Activated CD4-positive, CD25-positive, alpha-beta regulatory T cell (primary cell): ENCODE measurements around the gene MYH14.
"Not testable (repeated sequence)": the region's sequence is repeated elsewhere in the genome, so short reads cannot be mapped to it uniquely, and the experiment has no call there.

ENCODE experiments used
- DNase-seq, 4 experiments: peaks; one replicate each; lab custom pipeline; 2025; lab: John Stamatoyannopoulos, UW

Gene MYH14

DNA sequence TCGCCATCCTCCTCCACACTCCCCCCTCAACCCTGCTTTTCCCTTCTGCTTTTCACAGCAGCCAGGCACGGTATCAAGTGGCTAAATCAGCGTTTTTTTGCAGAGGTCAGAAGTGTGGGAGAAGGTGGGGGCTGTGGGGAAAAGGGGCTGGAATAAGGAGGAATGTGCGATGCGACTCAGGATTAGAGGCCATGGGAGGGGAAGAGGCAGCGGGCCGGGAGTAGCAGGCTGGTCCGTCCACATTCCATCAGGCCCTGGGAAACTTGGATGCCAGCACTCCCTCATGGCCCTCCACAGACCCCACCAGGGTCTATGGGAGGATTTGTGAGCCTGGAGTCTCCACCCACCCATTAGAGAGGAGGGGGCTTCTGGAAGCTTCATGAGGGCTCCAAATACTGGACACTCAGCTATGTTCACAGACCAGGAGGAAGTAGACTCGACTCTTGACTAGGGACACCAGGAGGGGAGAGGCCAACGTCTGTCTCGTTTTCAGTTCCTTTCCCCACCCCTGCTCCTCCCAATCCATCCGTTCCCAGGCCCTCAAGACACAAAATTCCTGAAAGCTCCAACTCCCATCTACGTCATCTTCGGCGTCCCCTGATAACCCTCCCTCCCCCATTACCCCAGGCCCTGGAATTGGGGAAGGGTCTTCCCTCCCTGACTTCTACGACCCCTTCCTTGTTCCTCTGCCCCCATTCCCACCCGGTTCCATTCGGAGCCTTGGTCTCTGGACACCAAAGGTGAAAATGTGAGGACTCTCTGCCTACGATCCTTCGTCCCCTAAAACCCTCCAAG is 129.0 kb downstream of the MYH14 start:
- DNase-seq = no peak

DNA sequence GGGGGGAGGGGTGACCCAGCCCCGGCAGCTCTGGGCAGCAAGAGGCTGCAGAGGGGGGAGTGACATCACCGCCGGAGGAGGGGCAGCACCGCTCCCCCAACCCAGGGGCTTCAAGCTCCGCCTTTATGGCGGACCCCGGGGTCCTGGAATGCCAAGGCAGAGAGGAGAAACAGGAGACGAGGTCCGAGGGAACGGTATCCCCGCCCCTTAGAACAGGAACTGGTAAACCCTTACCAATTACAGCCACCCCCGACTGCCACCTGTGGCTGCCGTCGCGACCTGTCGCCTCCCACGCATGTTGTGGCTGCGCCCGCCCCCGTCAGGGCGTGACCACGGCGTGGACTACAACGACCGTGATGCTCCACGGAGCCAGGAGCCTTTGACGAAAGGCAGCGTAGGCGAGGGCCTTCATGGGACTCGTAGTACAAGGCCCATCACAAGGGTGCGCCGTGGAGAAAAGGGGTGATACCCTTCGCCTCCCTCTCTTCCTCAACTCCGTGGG is 129.9 kb downstream of the MYH14 start:
- peak; percentile 77 to 85 (median 82) for DNase-seq

DNA sequence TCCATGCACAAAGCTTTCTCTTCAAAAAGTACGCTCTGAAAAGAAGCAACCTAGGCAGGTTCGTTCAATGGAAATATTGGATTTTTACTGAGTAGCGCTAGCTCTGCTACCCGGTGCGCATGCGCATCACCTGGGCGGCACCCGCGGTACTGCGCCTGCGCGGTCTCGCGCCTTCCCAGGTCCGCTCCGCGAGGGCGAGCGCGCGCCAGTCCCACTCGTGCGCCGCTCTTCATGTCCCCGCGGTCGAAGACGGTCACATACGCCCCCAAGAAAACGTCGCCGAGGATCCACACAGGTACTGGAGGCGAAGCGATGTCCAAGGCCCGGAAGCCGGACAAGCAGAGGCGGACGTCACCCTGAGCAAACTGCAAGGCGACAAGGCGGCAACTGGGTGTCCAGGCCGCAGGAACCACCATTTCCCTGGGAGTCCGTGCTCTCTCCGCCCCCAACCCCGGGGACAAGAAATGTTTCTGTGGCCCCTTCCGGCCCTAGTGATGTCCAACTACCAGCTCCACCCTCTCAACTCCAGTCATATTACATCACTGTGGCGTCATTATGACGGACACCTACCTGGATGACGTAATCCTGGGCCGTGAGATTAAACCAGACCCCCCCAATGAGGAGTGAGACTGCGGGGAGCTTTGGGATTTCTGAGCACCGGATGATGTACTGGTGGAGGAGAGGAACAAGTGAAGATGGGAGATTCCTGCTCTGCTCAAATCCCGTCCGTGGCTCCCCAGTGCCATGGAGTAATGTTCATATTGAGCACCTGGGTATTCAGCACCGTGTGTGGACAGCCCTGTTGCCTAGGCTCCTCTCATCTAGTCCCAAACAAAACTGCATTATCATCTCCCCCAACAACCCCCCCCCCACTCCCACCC is 130.6 kb downstream of the MYH14 start:
- DNase-seq = peak; percentile 64 to 81 (median 70)

GRCh38 chr19:50334741-50335421 is 131.5 kb downstream of the MYH14 start:
- no peak for DNase-seq

DNA sequence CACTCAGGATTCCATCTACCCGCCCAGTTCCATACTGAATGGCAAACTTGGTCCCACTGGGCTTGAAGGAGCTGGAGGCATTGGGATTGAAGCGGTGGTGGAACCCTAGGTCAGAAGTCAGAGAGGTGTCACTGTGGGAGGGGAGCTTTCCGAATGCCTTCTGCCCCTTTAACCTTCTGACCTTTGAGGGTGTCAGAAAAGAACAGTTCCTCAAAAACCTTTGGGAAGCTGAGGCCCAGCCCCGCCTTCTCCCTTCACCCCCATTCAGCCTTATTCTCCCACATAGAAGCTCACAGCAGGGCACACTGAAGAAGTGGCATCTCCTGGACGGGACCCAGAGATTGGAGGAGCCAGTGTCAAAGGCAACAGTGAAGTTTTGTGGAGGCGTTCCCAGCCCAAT is 133.6 kb downstream of the MYH14 start:
- not testable (repeated sequence) for DNase-seq

- no peak for DNase-seq
Measured at GRCh38 chr19:50340331-50340730, 136.9 kb downstream of the MYH14 start.

DNA sequence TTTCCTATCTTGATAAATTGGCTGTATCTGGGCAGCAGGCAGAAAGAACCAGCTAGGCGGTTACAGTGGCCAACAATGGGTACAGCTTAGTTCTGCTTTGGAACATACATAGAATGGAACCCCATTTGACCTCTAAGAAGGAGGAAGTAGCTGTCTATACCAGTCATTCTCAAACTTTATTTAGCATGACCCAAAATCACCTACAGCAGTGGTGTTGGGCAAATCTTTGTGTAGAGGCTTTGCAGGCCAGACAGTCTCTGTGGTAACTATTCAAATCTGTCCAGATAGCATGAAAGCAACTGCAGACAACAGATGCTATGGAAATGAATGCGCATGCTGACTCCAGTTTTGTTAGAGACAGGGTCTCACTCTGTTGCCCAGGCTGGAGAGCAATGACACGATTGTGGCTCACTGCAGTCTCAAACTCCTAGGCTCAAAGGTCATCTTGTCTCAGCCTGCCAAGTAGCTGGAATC is 137.7 kb downstream of the MYH14 start:
- no peak for DNase-seq

DNA sequence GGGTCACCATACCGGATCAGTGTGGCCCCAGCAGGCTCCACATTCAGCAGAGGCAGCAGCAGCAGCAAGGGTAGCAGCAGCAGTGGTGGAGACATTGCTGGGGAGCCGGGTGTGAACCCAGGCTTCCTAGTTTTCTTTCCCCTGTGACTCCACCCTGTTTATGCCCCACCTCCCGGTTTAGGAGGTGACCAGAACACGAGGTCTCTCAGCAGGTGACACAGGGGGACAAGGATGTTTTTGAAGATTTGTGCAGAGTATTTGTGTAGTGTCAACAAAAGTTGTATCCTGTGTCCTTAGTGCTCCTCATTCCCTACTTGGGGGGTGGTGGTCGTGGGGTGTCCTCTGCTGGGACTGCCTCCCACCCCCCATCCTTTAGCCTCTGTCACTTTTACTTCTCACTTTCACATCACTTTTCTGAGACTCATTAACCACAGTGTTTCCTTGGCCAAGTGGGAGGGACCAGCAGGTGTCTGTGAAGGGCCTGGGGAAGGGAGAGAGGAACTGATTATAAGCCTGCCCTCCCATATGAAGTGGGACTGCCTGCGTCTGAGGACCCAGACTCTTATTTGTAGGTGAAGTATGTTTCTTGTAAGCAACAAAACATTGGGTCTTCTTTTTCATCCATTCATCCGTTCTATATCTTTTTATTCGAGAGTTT is 141.4 kb downstream of the MYH14 start:
- DNase-seq = no peak

DNA sequence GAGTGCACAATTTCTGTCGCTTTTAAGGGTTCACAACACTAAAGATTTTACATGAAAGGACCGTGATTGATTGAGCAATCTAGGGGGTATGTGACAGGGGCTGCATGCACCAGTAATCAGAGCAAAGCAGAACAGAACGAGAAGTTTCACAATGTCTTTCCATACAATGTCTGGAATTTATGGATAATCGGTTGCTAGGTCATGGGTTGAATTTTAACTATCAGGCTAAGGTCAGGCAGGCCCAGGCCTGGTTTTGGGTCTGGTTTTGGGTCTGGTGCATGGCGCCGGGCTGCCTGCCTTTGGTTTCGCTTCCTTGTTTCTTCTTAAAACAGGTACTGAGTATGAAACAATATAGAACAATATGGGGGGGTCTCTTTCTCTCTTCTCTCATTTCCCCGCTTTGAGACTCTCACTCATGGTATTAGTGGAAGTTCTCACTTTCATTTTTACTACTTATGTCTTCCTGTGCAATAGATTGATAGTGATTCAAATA is 143.7 kb downstream of the MYH14 start:
- not testable (repeated sequence) for DNase-seq

- no peak for DNase-seq
Measured at GRCh38 chr19:50349277-50350057, 146.0 kb downstream of the MYH14 start.

GRCh38 chr19:50352242-50352641 is 148.8 kb downstream of the MYH14 start:
- no peak for DNase-seq

- not testable (repeated sequence) for DNase-seq
Measured at GRCh38 chr19:50353487-50353880, 150.1 kb downstream of the MYH14 start.

DNA sequence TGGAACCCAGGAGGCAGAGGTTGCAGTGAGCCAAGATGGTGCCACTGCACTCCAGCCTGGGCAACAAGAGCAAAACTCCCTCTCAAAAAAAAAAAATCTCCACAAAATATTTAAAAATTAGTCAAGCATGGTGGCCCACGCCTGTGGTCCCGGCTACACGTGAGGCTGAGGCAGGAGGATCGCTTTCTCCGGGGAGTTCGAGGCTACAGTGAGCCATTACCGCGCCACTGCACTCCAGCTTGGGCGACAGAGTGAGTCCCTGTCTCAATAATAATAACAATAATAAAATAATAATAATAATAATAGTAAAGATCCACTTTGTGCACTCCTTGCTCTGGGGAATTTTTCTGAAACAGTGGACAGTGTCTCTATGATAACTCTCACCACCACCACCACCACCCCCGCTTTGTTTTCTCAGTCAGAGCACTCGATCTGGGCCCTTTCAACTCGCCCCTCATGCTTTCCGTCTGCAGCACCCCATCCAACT is 153.3 kb downstream of the MYH14 start:
- DNase-seq = no peak

DNA sequence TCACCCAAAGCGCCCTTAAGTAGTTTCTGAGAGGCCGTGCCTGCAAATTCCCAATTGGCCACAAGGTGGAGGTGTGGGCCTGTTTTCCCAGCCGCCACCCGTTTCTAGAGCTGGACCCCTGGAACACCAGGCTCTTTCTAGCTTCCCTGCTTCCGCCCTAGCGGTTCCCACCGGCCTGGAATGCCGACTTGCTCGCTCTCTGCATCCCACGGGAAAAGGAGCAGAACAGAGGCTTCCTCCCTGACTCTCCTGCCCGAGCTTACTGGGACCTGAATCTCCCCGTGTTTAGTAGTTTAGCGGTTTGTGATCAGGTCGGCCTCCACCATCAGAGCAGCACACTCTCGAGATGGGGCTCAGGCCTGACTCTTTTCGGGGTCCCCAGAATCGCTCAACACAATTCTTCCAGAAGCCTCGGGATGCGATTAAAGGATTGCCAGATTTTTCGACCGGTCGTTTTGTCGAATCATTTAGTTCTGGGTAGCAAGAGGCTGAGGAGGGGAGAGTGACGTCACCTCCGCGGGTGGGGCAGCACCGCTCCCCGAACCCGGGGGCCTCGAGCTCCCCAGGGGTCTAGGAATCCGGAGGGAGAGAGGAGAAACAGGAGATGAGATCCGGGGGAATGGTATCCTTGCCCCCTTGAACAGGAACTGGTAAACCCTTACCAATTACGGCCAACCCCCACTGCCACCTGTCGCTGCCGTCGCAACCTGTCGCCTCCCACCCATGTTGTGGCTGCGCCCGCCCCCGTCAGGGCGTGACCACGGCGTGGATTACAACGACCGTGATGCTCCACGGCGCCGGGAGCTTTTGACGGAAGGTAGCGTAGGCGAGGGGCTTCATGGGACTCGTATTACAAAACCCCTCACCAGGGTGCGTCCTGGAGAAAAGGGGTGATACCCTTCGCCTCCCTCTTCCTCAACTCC is 154.0 kb downstream of the MYH14 start:
- DNase-seq = peak; percentile 59 to 78 (median 73)

- DNase-seq = peak; percentile 39 to 58 (median 47)
Measured at GRCh38 chr19:50358483-50359327, 155.3 kb downstream of the MYH14 start.

DNA sequence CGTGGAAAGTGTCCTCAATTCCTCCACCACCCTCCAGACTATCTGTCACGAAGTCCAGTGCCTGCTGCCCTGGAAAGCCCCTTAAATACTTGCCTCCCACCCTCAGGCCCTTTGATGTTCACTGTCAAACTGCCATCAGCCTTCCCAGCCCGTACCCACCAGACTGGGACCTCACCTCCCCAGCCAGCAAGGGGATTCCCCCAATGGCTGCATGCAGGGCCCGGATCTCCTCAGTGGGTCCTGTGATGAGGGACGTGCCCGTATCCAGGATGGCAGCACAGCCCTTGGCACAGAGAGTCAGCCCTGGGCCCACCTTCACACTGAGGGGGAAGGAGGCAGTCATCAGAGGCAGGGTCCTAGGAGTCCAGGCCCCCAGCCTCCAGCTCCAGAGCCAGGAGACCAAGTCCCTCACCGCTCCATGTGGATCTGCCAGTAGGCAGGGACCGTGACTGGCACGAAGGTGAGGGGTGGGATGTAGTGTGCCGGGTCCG is 156.0 kb downstream of the MYH14 start:
- no peak for DNase-seq
